Stimulated activated CD4-positive, alpha-beta T cell treated with anti-CD3 and anti-CD28 coated beads, TNF-alpha, amount 100 ng/mL, for 1 hour (primary cell): ENCODE measurements around the gene VPREB1.
"Not testable (repeated sequence)": the region's sequence is repeated elsewhere in the genome, so short reads cannot be mapped to it uniquely, and the experiment has no call there.

Experiments used
- DNase-seq, 3 donors: peaks; one replicate each; pipeline ENCODE4 v3.0.0-alpha.2; 2020; ENCODE audit warnings: low read depth in 3 of 3, low spot score in 1 of 3

Gene VPREB1

GRCh38 chr22:22213231-22213630, 31.4 kb upstream of the VPREB1 start:
- DNase-seq: no peak

GRCh38 chr22:22214819-22215329, 29.7 kb upstream of the VPREB1 start:
- DNase-seq: no peak

- DNase-seq: no peak
Measured at GRCh38 chr22:22215659-22216449, 28.7 kb upstream of the VPREB1 start.

DNA sequence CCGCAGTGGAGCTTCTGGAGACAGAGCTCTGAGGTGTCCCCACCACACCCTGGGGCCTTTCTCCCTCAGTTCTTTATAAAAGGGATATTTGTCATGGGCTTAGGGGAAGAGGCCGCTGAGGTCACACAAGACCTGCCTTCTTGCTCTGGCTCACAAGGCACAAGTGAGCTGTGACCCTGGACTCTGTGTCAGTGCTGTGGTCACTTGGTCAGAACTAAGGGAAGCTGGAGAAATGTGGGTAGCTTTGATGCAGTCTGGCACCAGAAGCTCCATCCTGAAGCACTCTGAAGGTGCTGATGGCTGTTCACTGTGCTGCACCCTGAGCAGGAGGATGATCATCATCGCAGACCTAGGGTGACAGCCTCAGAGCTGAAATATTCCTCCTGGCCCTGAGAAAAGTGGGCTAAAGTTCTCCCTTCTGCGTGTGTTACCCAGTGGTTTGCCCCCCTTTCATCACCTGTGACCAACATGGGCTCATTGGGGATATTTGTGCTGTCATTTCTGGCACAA, 28.1 kb upstream of the VPREB1 start:
- DNase-seq: no peak

DNA sequence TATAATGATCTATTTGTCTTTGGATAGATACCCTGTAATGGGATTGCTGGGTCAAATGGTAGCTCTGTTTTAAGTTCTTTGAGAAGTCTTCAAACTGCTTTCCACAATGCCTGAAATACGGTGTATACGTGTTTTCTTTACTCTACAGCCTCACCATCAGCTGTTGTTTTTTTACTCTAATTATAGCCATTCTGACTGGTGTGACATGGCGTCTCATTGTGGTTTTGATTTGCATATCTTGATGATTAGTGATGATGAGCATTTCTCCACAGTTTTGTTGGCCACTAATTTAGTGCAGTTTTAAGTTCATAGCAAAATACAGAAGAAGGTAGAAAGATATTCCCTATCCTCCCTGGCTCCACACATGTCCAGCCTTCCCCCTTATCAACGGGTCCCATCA, 26.3 kb upstream of the VPREB1 start:
- no peak for DNase-seq

GRCh38 chr22:22219140-22219996, 25.2 kb upstream of the VPREB1 start:
- DNase-seq: no peak

- DNase-seq: not testable (repeated sequence)
Measured at GRCh38 chr22:22221043-22221442, 23.5 kb upstream of the VPREB1 start.

GRCh38 chr22:22226448-22227187, 18.0 kb upstream of the VPREB1 start:
- DNase-seq: no peak

- no peak for DNase-seq
Measured at GRCh38 chr22:22228421-22228820, 16.2 kb upstream of the VPREB1 start.

DNA sequence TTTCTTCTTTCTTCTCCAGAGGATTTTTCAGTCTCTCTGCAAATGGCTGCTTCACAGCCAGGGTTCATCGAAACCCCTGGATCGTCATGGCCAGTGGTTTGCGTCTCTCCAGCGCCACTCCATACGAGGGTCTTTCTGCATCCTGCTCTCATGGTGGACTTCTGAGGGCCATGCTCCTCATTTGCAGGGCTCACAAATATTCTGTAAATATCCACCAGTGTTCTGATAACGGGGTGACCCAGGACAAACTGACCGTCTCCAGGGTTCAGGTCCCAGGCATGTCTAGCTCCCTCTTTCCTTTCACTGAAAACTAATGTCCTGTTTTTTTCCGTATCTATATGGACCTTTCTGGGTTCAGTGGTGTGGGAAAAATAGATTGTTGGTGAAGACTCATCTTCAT, 15.7 kb upstream of the VPREB1 start:
- DNase-seq: no peak

DNA sequence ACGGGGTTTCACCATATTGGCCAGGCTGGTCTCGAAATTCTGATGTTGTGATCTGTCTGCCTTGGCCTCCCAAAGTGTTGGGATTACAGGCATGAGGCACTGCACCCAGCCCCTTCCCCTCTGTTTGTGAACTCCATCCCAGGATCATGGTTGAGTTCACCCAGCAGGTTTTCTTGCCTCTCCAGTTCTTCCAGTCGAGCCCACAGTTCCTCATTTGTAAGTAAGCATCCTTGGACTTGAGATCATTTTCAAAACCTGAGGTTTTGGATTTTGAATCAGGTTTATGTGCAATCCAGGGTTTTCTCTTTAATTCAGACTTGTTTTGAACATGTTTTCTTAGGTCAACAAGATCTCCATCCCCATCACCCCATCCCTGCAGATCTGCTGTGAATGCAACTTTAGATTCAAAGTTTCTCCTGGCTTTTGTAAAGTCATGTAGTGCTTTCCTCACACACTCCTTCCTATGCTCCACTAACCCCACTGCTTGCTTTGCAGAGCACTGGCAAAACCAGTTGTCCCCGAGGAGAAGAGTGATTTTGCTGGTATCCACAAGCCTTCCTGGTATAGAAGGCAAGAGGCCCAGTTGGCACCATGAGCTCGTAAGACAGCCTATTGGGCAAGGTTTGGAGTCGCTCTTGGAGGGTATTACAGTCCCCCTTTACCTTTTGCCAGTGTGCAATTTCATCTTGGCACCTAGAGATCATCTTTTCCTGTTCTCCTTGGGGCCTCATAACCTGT, 14.7 kb upstream of the VPREB1 start:
- DNase-seq: no peak

DNA sequence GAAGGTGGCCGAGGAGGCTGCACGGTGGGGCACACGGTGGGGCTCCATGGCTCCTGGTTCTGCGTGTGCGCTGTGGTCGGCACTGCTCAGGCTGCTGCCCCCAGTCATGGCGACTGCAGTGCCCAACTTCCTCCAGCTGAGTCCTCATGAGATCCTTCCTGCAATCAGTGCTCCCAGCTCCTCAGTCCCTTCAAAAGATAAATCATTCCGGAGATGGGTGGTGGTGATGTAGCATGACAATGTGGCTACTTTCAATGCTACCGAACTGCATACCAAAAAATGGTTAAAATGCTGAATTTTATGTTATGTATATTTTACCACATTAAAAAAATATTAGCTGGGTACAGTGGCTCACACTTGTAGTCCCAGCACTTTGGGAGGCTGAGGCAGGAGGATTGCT, 14.1 kb upstream of the VPREB1 start:
- no peak for DNase-seq

GRCh38 chr22:22233081-22233480, 11.5 kb upstream of the VPREB1 start:
- no peak for DNase-seq

- peak in 2 of 3 donors; percentile 11 to 33 for DNase-seq
Measured at GRCh38 chr22:22235558-22235957, 9.0 kb upstream of the VPREB1 start.

GRCh38 chr22:22237521-22237920, 7.1 kb upstream of the VPREB1 start:
- no peak for DNase-seq

DNA sequence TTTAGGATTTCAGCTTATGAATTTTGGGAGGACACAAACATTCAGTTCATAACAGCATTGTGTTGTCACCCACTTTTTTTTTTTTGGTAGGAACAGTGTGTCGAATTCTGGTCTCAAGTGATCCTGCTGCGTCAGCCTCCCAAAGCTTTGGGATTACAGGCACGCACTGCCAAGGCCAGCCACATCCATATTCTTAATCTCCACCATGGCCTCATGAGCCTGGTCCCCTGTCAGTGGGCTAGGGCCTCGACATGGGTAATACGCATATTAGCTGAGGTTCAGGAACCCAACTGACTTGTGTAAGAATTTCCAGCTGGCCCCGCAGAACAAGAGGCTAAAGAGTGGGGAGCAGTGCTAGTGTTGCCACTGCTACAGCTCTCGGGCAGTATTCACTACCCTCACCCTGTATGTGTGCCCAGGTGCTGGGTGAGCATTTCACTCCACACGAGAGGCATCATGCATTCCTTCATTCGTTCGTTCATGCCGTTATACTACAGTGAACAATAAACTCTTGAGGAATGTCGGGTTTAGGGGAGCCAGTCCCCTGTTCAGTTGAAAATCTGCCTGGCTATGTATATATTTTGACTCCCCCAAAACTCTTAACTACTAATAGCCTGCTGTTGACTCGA, 5.2 kb upstream of the VPREB1 start:
- no peak for DNase-seq

- no peak for DNase-seq
Measured at GRCh38 chr22:22241554-22241898, 3.1 kb upstream of the VPREB1 start.

- no peak for DNase-seq
Measured at GRCh38 chr22:22242488-22242887, 2.1 kb upstream of the VPREB1 start.

DNA sequence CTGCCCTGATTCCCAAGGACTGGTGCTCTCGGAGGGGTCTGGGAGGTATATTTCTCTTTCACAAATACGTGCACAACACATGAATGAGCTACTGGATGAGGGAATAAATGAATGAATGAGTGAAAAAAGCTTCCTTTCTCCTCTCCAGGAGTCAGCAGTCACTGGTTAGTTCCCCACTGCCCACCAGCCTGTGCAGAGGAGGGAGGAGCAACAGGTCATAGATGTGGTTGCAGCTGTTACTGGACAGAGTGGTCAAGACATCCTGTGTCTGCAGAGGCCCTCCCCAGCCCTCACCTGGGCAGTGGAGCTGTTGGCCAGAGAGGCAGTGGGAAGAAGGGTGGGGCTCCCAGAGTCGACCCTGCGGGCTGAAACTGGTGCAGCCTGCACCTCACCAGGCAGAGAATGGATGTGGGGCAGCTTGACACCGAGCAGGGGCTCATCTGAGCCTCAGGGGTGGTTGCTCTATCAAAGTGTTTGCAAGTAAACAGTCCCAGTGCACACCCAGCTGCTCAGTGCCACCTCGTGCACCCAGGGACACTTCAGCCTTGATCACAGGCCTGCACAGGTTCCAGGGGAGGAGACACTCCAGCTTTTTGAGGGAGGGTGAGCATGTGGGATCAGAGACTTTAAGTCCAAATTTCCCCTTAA, 1.4 kb upstream of the VPREB1 start:
- DNase-seq: no peak
